K562 (cell line): Measurements from ENCODE around the gene SND1. TPM values are rescaled to one million over a fixed set of nuclear protein-coding genes. Genes with fewer than 3 reads are reported as not detected.

Source experiments
- ATF1 ChIP-seq, 2 experiments: fragments of 450-650 bp in 1 of 2; IDR thresholded peaks; 2 replicates each; pipeline ENCODE4 v1.6.1; 2016; ENCODE audit warnings: missing compliant biosample characterization in 1 of 2, missing genetic modification characterization in 1 of 2
- EP400 ChIP-seq: fragments of 450-650 bp; IDR thresholded peaks from 2 replicates; pipeline ENCODE4 v1.6.1; 2017; ENCODE audit warnings: antibody characterized with exemption, mild to moderate bottlenecking, moderate library complexity
- FIP1L1 ChIP-seq: fragments of 200-400 bp; formaldehyde crosslinking; IDR thresholded peaks from 2 replicates; pipeline ENCODE4 v1.6.1; 2018; ENCODE audit warnings: mild to moderate bottlenecking, low read depth, low read length; ENCODE audit not compliant: poor library complexity, severe bottlenecking
- HDAC2 ChIP-seq: fragments of 450-650 bp; IDR thresholded peaks from 2 replicates; pipeline ENCODE4 v1.6.1; 2016; ENCODE audit warnings: mild to moderate bottlenecking
- HLTF ChIP-seq: fragments of 450-650 bp; IDR thresholded peaks from 2 replicates; pipeline ENCODE4 v1.6.1; 2016
- MTA2 ChIP-seq: fragments of 450-650 bp; IDR thresholded peaks from 2 replicates; pipeline ENCODE4 v1.6.1; 2016; ENCODE audit warnings: low read depth
- NFIX ChIP-seq: fragments of 250-450 bp; sonication (Bioruptor Pico); IDR thresholded peaks from 2 replicates; pipeline ENCODE4 v1.4.0; 2020; ENCODE audit warnings: low read depth, mild to moderate bottlenecking, moderate library complexity
- PHTF2 ChIP-seq: fragments of 250-450 bp; sonication (Bioruptor Pico); IDR thresholded peaks from 2 replicates; pipeline ENCODE4 v1.5.0; 2021; ENCODE audit warnings: mild to moderate bottlenecking
- POLR2AphosphoS2 ChIP-seq: IDR thresholded peaks from 2 replicates; pipeline ENCODE4 v1.6.1; 2012; ENCODE audit warnings: low read length, improper control_type of control experiment
- RAD21 ChIP-seq, 2 experiments: fragments of 250-450 bp in 1 of 2; fragments of 450-650 bp in 1 of 2; sonication (Bioruptor Pico) in 1 of 2; formaldehyde crosslinking in 1 of 2; IDR thresholded peaks in 1 of 2; conservative IDR thresholded peaks in 1 of 2; 2 replicates each; pipeline versions ENCODE4 v1.4.0 to v1.8.0; 2020 to 2022; ENCODE audit warnings: mild to moderate bottlenecking in 2 of 2, moderate library complexity in 1 of 2
- RUNX1 ChIP-seq: sonication (generic); IDR thresholded peaks from 2 replicates; pipeline ENCODE4 v1.6.1; 2016; ENCODE audit warnings: antibody characterized with exemption, low read depth
- SMARCE1 ChIP-seq: fragments of 450-650 bp; IDR thresholded peaks from 2 replicates; pipeline ENCODE4 v1.7.1; 2016; ENCODE audit warnings: mild to moderate bottlenecking
- STAT5B ChIP-seq: fragments of 250-450 bp; sonication (Bioruptor Pico); IDR thresholded peaks from 2 replicates; pipeline ENCODE4 v1.8.0; 2021; ENCODE audit warnings: mild to moderate bottlenecking, inconsistent platforms
- TAF15 ChIP-seq: fragments of 200-400 bp; formaldehyde crosslinking; IDR thresholded peaks from 2 replicates; pipeline ENCODE4 v1.6.1; 2017; ENCODE audit warnings: mild to moderate bottlenecking, low read depth, low read length, moderate library complexity
- TEAD4 ChIP-seq, 2 experiments: sonication (generic) in 1 of 2; formaldehyde crosslinking in 1 of 2; IDR thresholded peaks; 2 replicates each; pipeline versions ENCODE4 v1.6.1 to v1.8.0; 2012 to 2022; ENCODE audit warnings: borderline replicate concordance in 1 of 2, inconsistent platforms in 1 of 2, low read length in 1 of 2, mild to moderate bottlenecking in 1 of 2, missing genetic modification reagents in 1 of 2
- YY1 ChIP-seq, 3 experiments: IDR thresholded peaks; 2 replicates each; pipeline ENCODE4 v1.6.1; 2011; ENCODE audit warnings: low read length in 2 of 3, mild to moderate bottlenecking in 2 of 3, moderate library complexity in 2 of 3, borderline replicate concordance in 1 of 3, control low read depth in 1 of 3, low read depth in 1 of 3; ENCODE audit not compliant: insufficient read depth in 3 of 3, insufficient replicate concordance in 2 of 3, control insufficient read depth in 1 of 3, insufficient read length in 1 of 3; ENCODE audit errors: extremely low read depth in 1 of 3
- ZBTB7A ChIP-seq: IDR thresholded peaks from 2 replicates; pipeline ENCODE4 v1.6.1; 2011; ENCODE audit warnings: low read depth, mild to moderate bottlenecking, low read length, moderate library complexity, borderline replicate concordance; ENCODE audit not compliant: control insufficient read depth
- ZC3H8 ChIP-seq: fragments of 450-650 bp; IDR thresholded peaks from 2 replicates; pipeline ENCODE4 v1.6.1; 2017
- ZFP1 ChIP-seq: fragments of 450-650 bp; formaldehyde crosslinking; IDR thresholded peaks from 2 replicates; pipeline ENCODE4 v1.4.0; 2020; ENCODE audit warnings: mild to moderate bottlenecking, mixed read lengths
- ZNF197 ChIP-seq: fragments of 200-800 bp; sonication (Bioruptor generic); IDR thresholded peaks from 2 replicates; pipeline ENCODE4 v1.6.1; 2016; ENCODE audit warnings: low read depth, missing genetic modification characterization, missing compliant biosample characterization
- ZNF696 ChIP-seq: fragments of 250-450 bp; sonication (Bioruptor Pico); conservative IDR thresholded peaks from 2 replicates; pipeline ENCODE4 v1.4.0; 2020; ENCODE audit warnings: mild to moderate bottlenecking, moderate library complexity
- ZNF76 ChIP-seq: fragments of 250-450 bp; sonication (Bioruptor Pico); IDR thresholded peaks from 2 replicates; pipeline ENCODE4 v1.4.0; 2020; ENCODE audit warnings: mild to moderate bottlenecking, moderate library complexity, borderline replicate concordance
- polyA plus RNA-seq, 8 experiments: library from polyadenylated mRNA; depleted of rRNA in 4 of 8; stranded (reverse) in 5 of 8; unstranded in 3 of 8; fragments of >200 nt; fragmentation: Nextera tagmentation in 2 of 8; fragmentation: Illumina TruSeq in 1 of 8; extraction: Ambion mirVana in 2 of 8; extraction: Trizol in 1 of 8; gene quantifications; 2 replicates each; pipeline versions ENCODE4 v1.2.1 to v1.2.3, GENCODE V29; 2011 to 2014; ENCODE audit warnings: inconsistent platforms in 1 of 8, missing spikeins in 1 of 8
- total RNA-seq, 7 experiments: library from RNA; depleted of rRNA in 6 of 7; stranded (reverse); fragments of >200 nt in 6 of 7; fragmentation: Illumina TruSeq in 2 of 7; extraction: Trizol in 2 of 7; gene quantifications; 2 replicates each; pipeline versions ENCODE4 v1.2.1 to v1.2.3, GENCODE V29; 2011 to 2021; ENCODE audit warnings: low replicate concordance in 1 of 7
- TF ChIP-seq, protein P1 (sequence below): fragments of 250-450 bp; sonication (Bioruptor Pico); IDR thresholded peaks from 2 replicates; pipeline ENCODE4 v1.5.0; 2021
- TF ChIP-seq, protein P2 (sequence below), 2 experiments: IDR thresholded peaks in 1 of 2; conservative IDR thresholded peaks in 1 of 2; 2 replicates each; pipeline ENCODE4 v1.6.1; 2016; ENCODE audit warnings: low read depth in 2 of 2, mild to moderate bottlenecking in 1 of 2, missing compliant biosample characterization in 1 of 2, missing genetic modification characterization in 1 of 2, moderate library complexity in 1 of 2
- TF ChIP-seq, protein P3 (sequence below): IDR thresholded peaks from 2 replicates; pipeline ENCODE4 v1.6.1; 2016; ENCODE audit warnings: missing genetic modification characterization, missing compliant biosample characterization

The SND1 gene
- total and polyA plus RNA-seq, 9 of the 15 experiments (the other 6 are each of a cell fraction or from before 2014, with no cell fraction given) = 46.5 to 307 (median 191) TPM

DNA sequence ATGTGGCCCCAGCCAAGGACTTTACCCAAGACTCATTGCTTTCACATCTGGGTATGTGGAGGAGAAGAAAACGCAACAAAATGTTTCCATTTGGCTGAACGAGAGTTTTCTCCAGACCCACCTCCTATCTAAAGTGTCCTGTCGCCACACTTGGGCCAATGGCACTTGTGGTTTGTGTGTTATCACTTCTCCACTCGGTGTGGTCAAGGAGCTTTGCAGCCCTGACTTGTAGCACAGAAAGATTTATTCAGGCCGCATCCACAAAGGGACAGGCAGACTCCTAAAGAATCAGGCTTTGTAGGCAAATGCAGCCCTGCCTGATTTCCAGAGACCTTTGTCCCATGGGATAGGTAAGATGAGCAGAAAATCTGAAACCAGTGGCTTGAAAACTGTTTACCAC lies 392.1 kb downstream of the SND1 start (continued):
- TF ChIP-seq YY1 (IDR thresholded peaks at IDR 0.05; ENCODE audit: borderline replicate concordance in 1 of 3, control insufficient read depth in 1 of 3, extremely low read depth in 1 of 3, insufficient read depth in 3 of 3, insufficient read length in 1 of 3, insufficient replicate concordance in 2 of 3, low read depth in 1 of 3, low read length in 2 of 3) = no peak
- TF ChIP-seq HLTF = no peak
- TF ChIP-seq EP400 = no peak
- TF ChIP-seq MTA2 = no peak
- TF ChIP-seq, protein P1, sequence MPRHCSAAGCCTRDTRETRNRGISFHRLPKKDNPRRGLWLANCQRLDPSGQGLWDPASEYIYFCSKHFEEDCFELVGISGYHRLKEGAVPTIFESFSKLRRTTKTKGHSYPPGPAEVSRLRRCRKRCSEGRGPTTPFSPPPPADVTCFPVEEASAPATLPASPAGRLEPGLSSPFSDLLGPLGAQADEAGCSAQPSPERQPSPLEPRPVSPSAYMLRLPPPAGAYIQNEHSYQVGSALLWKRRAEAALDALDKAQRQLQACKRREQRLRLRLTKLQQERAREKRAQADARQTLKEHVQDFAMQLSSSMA (CRISPR knock-in tag) = no peak
- TF ChIP-seq NFIX = no peak
- no peak for TF ChIP-seq ZNF696 (CRISPR knock-in tag)
- no peak for TF ChIP-seq ZFP1 (CRISPR knock-in tag)
- peak; percentile 89 for TF ChIP-seq RUNX1
- TF ChIP-seq, protein P2, sequence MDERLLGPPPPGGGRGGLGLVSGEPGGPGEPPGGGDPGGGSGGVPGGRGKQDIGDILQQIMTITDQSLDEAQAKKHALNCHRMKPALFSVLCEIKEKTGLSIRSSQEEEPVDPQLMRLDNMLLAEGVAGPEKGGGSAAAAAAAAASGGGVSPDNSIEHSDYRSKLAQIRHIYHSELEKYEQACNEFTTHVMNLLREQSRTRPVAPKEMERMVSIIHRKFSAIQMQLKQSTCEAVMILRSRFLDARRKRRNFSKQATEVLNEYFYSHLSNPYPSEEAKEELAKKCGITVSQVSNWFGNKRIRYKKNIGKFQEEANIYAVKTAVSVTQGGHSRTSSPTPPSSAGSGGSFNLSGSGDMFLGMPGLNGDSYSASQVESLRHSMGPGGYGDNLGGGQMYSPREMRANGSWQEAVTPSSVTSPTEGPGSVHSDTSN (CRISPR knock-in tag; IDR thresholded peaks at IDR 0.05; ENCODE audit: low read depth) = no peak
- TF ChIP-seq, protein P2 (tag; conservative IDR thresholded peaks at IDR 0.05; ENCODE audit: low read depth) = peak; percentile 40
- TF ChIP-seq ZNF76 (CRISPR knock-in tag) = no peak
- TF ChIP-seq ZNF197 (CRISPR knock-in tag) = no peak
- TF ChIP-seq ZBTB7A = no peak
- peak; percentile 84 for TF ChIP-seq TEAD4 (IDR thresholded peaks at IDR 0.05; ENCODE audit: low read length)
- no peak for TF ChIP-seq TEAD4 (CRISPR knock-in tag; IDR thresholded peaks at IDR 0.05; ENCODE audit: borderline replicate concordance)
- TF ChIP-seq SMARCE1 = no peak
- TF ChIP-seq POLR2AphosphoS2 = no peak
- 0 out of 4 replicates have a peak, but pooled peaks of 1 of the 2 experiments have one; percentile 8 for TF ChIP-seq RAD21 (CRISPR knock-in tag; conservative IDR thresholded peaks at IDR 0.05 in 1 of 2, IDR thresholded peaks at IDR 0.05 in 1 of 2)
- TF ChIP-seq ATF1 (CRISPR knock-in tag; IDR thresholded peaks at IDR 0.05) = no peak
- no peak for TF ChIP-seq ATF1 (tag; IDR thresholded peaks at IDR 0.05)
- no peak for TF ChIP-seq ZC3H8
- no peak for TF ChIP-seq STAT5B (CRISPR knock-in tag)
- TF ChIP-seq, protein P3, sequence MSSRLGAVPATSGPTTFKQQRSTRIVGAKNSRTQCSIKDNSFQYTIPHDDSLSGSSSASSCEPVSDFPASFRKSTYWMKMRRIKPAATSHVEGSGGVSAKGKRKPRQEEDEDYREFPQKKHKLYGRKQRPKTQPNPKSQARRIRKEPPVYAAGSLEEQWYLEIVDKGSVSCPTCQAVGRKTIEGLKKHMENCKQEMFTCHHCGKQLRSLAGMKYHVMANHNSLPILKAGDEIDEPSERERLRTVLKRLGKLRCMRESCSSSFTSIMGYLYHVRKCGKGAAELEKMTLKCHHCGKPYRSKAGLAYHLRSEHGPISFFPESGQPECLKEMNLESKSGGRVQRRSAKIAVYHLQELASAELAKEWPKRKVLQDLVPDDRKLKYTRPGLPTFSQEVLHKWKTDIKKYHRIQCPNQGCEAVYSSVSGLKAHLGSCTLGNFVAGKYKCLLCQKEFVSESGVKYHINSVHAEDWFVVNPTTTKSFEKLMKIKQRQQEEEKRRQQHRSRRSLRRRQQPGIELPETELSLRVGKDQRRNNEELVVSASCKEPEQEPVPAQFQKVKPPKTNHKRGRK = no peak
- peak; percentile 55; the same call in 1 of the 2 replicates for TF ChIP-seq HDAC2
- TF ChIP-seq FIP1L1 = no peak
- no peak for TF ChIP-seq TAF15
- no peak for TF ChIP-seq PHTF2 (CRISPR knock-in tag)
